Naive B cell (primary cell): ENCODE results near the gene TEAD3. TPM values are rescaled to one million over a fixed set of nuclear protein-coding genes. Genes with fewer than 3 reads are reported as not detected.
"Not testable (repeated sequence)": the region's sequence is repeated elsewhere in the genome, so short reads cannot be mapped to it uniquely, and the experiment has no call there.

Experiments used
- ATAC-seq, 2 donors: fragments of 150-1000 bp; cut with Tn5 transposase; 2 replicates each; pipeline ENCODE4 v1.10.0; 2021; ENCODE audit warnings: low read depth in 2 of 2, mild to moderate bottlenecking in 2 of 2, moderate library complexity in 2 of 2
- DNase-seq: peaks from one replicate; pipeline ENCODE4 v3.0.0; 2022
- H3K27ac Mint-ChIP-seq, 6 donors: one replicate each; pipeline ENCODE4 v1.8.0; 2020 to 2022; ENCODE audit warnings: mild to moderate bottlenecking in 6 of 6, mixed read lengths in 6 of 6, moderate library complexity in 5 of 6, inconsistent platforms in 2 of 6
- H3K27me3 Mint-ChIP-seq, 3 donors: one replicate each; pipeline ENCODE4 v1.8.0; 2021 to 2022; ENCODE audit warnings: mixed read lengths in 3 of 3, mild to moderate bottlenecking in 1 of 3
- H3K36me3 Mint-ChIP-seq, 2 donors: one replicate each; pipeline ENCODE4 v1.8.0; 2020 to 2022; ENCODE audit warnings: mixed read lengths in 2 of 2, inconsistent platforms in 1 of 2, mild to moderate bottlenecking in 1 of 2
- H3K4me1 Mint-ChIP-seq, 3 donors: one replicate each; pipeline ENCODE4 v1.8.0; 2020 to 2022; ENCODE audit warnings: mixed read lengths in 3 of 3, inconsistent platforms in 1 of 3, mild to moderate bottlenecking in 1 of 3, moderate library complexity in 1 of 3
- H3K4me3 Mint-ChIP-seq, 8 donors: one replicate each; pipeline ENCODE4 v1.8.0; 2020 to 2022; ENCODE audit warnings: mild to moderate bottlenecking in 8 of 8, mixed read lengths in 8 of 8, moderate library complexity in 8 of 8, inconsistent platforms in 2 of 8
- H3K9me3 Mint-ChIP-seq, 7 donors: one replicate each; pipeline ENCODE4 v1.8.0; 2020 to 2022; ENCODE audit warnings: mixed read lengths in 7 of 7, mild to moderate bottlenecking in 5 of 7, inconsistent platforms in 2 of 7, moderate library complexity in 1 of 7
- polyA plus RNA-seq, 6 donors: library from polyadenylated mRNA; unstranded; fragments of 300-500 nt; fragmentation: Illumina TruSeq; gene quantifications; one replicate each; pipeline ENCODE4 v1.2.3, GENCODE V29; 2021; ENCODE audit warnings: low read depth in 6 of 6

The TEAD3 gene
- polyA plus RNA-seq, 6 donors from 2014 or later, result 0.14 to 0.47 (median 0.45) TPM; not detected in 3

DNA sequence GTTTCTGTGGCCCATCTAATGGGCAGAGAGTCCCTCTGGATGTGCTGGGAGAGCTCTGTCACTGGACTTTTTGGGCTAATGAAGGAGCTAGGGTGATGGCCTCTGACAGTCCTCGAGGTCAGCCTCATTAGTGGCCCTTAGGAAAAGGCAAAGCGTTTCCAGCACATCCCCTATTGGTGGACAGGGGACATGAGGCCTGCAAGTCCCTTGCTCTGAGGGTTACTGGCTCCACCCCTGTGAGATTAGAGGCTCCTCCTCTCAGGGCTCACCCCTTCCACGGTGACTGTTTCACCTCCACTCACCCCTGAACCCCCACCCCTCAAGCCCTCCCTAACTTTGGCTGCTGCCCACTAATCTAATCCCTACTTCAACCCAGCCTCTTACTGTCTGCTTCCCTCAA, 57.6 kb downstream of the TEAD3 start:
- no peaks in the 10 kb centered on the region for H3K9me3 Mint-ChIP-seq
- H3K27ac Mint-ChIP-seq, result peak overlapping the region in 1 of 6 donors; percentile 9
- ATAC-seq (no peak), DNase-seq (no peak)
- no peaks in the 10 kb centered on the region for H3K4me1 Mint-ChIP-seq
- H3K27me3 Mint-ChIP-seq, result no peaks in the 10 kb centered on the region
- H3K36me3 Mint-ChIP-seq, result no peaks in the 10 kb centered on the region
- no peak overlapping the region for H3K4me3 Mint-ChIP-seq

DNA sequence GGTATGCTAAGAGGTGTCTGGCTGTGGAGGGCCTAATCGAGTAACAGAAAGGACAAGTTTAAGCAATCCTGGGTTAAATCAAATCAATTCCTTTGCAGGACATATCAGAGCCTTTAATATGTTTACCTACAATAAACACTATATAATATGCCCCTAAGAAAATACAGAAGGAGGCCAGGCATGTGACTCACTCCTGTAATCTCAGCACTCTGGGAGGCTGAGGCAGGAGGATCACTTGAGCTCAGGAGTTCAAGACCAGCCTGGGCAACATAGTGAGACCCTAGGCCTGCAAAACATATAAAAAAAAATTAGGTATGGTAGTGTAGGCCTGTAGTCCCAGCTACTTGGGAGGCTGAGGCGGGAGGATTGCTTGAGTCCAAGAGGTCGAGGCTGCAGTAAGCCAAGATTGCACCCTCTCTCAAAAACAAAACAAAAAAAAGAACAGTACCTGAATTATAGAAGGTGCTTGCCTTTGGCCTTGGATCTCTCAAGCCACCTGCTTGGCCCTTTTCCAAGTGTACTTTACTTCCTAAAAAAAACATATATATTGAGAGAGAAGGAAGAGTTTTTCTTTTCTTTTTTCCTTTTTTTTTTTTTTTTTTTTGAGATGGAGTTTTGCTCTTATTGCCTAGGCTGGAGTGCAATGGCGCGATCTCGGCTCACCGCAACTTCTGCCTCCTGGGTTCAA, 58.4 kb downstream of the TEAD3 start:
- not testable (repeated sequence) for DNase-seq, ATAC-seq, H3K4me3 Mint-ChIP-seq, H3K36me3 Mint-ChIP-seq, H3K27me3 Mint-ChIP-seq, H3K4me1 Mint-ChIP-seq, H3K9me3 Mint-ChIP-seq
- H3K27ac Mint-ChIP-seq, result peak overlapping the region in 1 of 6 donors; percentile 10

DNA sequence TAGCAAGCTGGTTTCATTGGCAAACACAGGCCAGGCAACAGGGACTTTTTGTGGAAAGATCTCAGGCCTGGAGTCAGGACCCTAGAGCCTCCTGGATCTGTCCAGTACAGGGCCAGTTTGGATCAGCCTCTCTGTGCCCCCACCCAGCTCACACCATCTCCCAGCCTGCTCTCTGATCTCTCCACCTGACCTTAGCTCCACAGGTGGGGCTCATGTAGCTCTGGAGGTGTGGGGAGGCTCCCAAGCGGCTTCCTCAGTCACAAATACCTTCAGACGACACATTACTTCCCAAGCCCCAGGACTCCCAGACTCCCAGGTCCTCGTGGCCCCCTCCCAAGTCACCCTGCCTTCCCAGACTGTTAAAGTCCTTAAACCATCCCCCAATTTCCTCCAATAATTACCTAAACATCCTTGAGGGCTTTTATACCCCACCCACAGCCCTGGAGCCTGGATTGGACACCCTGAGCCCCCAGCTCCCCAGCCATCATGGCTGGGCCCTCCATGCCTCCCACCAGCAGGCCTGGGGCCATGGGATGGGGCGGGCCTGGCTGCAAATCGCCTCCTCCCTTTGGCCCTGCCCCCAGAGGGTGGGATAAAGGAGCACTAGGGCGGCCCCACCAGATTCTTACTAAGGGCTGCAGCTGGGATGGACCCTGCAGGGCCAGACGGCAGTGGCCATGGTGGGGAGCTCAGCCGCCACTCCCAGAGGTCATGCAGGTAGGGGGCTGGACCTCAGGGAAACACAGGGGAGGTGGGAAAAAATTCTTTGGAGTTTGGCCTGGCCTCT, 60.6 kb downstream of the TEAD3 start:
- Mint-ChIP-seq H3K27ac (peak overlapping the region in 2 of 6 donors; percentile 72 to 88), H3K27me3 (no peaks in the 10 kb centered on the region), H3K36me3 (no peaks in the 10 kb centered on the region), H3K4me1 (no peaks in the 10 kb centered on the region), H3K9me3 (peaks cover 0 to 2% (median 0%) of the 10 kb centered on the region in 7 donors), H3K4me3 (no peak overlapping the region)
- no peak for DNase-seq
- ATAC-seq, result no peak

DNA sequence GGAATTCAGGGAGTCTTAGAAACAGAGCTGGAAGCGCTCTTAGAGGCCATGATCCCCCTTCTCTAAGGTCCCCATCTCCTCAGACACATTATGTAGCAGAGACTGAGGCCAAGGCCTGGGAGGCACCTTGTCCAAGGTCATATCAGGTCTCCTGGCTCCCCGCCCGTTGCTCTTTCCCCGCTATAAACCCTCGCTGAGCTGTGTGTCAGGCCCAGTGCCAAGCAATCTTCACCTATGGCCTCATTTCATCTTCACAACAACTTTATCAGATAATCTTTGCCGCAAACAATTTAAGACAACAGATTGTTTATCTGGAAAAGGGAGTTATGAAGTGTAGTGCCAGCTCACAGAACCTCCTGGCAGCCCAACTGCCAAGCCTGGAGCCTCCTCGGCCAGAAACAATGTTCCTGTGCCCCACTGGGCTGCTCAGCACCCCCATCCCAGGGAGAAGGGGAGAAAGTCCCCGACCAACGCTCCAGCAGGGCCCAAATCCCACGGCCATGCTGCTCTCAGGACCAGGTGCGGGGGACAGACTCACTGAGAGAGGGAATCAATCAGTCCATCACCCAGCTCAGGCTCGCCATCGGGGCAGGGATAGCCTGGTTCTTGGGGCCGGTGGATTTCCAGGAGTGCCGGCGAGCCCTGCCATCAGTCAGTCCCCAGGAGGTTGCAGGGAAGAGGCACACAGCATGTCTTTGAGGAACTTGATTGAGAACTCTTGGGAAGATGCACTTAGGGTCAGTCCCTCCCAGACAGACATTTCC, 61.6 kb downstream of the TEAD3 start:
- no peak for ATAC-seq
- Mint-ChIP-seq H3K4me3 (no peak overlapping the region), H3K27ac (peak overlapping the region in 1 of 6 donors; percentile 10)

DNA sequence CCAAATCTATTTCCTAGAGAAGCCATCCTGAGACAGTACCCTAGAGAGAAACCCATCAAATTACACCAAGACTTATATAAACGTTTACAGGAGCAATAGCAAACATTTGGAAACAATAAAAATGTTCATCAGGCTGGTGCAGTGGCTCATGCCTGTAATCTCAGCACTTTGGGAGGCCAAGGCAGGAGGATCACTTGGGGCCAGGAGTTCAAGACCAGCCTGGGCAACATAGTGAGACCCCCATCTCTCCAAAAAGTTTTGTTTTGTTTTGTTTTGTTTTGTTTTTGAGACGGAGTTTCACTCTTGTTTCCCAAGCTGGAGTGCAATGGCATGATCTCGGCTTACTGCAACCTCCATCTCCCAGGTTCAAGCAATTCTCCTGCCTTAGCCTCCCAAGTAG, 64.2 kb downstream of the TEAD3 start:
- H3K27ac Mint-ChIP-seq, result not testable (repeated sequence)

More for the DNA sequence above, 61.6 kb downstream of the TEAD3 start:
- Mint-ChIP-seq H3K36me3 (no peaks in the 10 kb centered on the region), H3K27me3 (no peaks in the 10 kb centered on the region), H3K4me1 (no peaks in the 10 kb centered on the region), H3K9me3 (peaks cover 0 to 3% (median 2%) of the 10 kb centered on the region in 7 donors)
- DNase-seq, result no peak

DNA sequence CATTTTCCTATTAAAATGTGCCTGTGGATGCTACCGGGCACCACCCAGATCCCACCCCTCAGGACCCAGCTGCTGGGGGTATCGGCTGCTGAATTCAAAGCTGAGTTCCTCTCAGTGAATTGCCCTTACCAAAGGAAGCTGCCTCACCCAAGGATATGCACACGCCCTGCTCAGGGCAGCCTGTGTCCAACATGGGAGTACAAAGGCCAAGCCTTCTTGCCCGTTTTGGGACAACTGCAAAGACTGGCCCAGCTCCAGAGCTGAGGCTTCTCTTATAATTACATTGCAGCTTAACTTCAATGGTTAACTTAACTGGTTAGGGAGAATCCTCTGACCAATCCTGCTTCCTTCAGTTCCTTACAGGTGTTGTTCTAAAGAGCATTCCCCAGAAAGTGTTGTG, 64.6 kb downstream of the TEAD3 start:
- H3K27me3 Mint-ChIP-seq, result no peaks in the 10 kb centered on the region
- H3K36me3 Mint-ChIP-seq, result peaks cover 7 to 13% of the 10 kb centered on the region in 2 donors
- H3K27ac Mint-ChIP-seq, result peak overlapping the region in 1 of 6 donors; percentile 54
- ATAC-seq, result no peak
- peaks cover 0 to 24% (median 17%) of the 10 kb centered on the region in 7 donors for H3K9me3 Mint-ChIP-seq
- no peaks in the 10 kb centered on the region for H3K4me1 Mint-ChIP-seq
- no peak overlapping the region for H3K4me3 Mint-ChIP-seq
- no peak for DNase-seq

More for the DNA sequence above, 64.2 kb downstream of the TEAD3 start:
- peaks cover 0 to 24% (median 17%) of the 10 kb centered on the region in 7 donors for H3K9me3 Mint-ChIP-seq
- H3K4me1 Mint-ChIP-seq, H3K27me3 Mint-ChIP-seq, H3K4me3 Mint-ChIP-seq, ATAC-seq, DNase-seq: not testable (repeated sequence)
- H3K36me3 Mint-ChIP-seq, result peaks cover 7 to 12% of the 10 kb centered on the region in 2 donors

DNA sequence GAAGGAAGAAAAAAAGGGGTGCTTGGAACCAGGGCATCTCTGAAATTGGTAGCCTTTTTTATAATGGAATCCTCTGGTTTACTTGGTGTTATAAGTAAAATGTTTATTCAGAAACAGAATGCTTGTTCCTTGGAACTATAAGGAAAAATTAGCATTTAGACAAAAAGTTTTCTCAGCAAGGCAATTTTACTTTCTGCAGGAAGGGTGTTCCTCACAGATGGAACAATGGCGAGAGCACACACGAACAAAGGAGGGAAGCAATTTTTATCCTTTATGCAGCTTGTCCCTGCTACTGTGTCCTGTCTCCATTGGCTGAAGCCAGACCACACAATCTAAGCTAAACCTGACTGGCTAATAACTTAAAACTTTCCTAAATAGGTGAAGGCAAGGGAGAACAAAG, 67.4 kb downstream of the TEAD3 start:
- Mint-ChIP-seq H3K9me3 (peaks cover 0 to 24% (median 17%) of the 10 kb centered on the region in 7 donors), H3K27ac (no peak overlapping the region), H3K4me1 (peaks cover 11 to 18% (median 12%) of the 10 kb centered on the region in 3 donors), H3K27me3 (no peaks in the 10 kb centered on the region), H3K36me3 (peaks cover 7 to 25% of the 10 kb centered on the region in 2 donors), H3K4me3 (no peak overlapping the region)
- ATAC-seq (no peak), DNase-seq (no peak)

DNA sequence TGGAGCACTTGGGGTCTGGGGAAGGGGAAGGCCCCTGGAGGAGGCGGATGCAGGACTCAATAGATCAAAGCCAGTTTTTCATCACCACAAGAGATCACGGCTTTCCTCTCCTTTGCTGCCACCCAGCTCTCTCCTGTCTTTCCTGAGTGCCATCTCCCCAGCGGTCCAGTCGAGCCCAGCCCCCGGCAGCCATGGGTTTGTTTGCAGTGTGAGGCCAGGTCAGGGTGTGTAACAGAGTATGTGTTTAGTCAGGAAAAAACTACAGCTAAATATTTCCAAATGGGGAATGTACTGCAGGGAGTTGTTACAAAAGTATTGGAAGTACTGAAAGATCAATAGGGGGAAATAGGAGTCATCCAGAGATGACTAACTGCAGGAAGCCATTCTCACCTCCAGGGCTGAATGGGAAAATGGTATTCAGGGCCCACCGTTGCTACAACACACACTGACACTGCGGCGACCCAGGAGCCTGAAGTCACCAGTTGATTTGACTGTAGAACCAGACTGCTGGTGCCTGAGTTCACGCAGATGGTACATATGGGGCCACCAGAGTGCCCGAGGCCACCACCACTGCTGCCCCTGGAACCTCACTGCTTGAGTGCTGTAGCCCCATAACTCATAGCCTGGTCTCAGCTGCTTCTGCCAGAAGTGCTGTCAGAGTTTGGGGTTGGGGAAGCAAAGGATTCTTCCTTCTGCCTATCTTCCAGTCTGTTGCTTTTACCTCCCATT, 68.3 kb downstream of the TEAD3 start:
- Mint-ChIP-seq H3K36me3 (peaks cover 7 to 25% of the 10 kb centered on the region in 2 donors), H3K4me3 (no peak overlapping the region), H3K9me3 (peaks cover 0 to 24% (median 17%) of the 10 kb centered on the region in 7 donors), H3K4me1 (peaks cover 11 to 18% (median 12%) of the 10 kb centered on the region in 3 donors), H3K27me3 (no peaks in the 10 kb centered on the region), H3K27ac (peak overlapping the region in 1 of 6 donors; percentile 18)
- no peak for ATAC-seq
- DNase-seq, result no peak

DNA sequence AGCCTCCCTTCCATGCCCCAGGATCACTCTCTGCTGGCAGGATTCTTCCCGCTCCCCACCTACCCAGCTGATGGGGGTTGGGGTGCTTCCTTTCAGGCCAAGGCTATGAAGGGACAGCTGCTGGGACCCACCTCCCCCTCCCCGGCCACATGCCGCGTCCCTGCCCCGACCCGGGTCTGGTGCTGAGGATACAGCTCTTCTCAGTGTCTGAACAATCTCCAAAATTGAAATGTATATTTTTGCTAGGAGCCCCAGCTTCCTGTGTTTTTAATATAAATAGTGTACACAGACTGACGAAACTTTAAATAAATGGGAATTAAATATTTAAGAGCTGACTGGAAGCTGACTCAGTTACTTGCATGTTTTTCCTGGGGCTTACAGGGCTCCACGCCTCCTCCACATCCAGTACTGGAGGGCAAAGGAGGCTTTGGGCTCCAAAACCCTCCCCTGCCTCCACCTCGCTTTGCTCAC, 69.0 kb downstream of the TEAD3 start:
- peaks cover 7 to 25% of the 10 kb centered on the region in 2 donors for H3K36me3 Mint-ChIP-seq
- peaks cover 11 to 18% (median 12%) of the 10 kb centered on the region in 3 donors for H3K4me1 Mint-ChIP-seq
- no peak overlapping the region for H3K4me3 Mint-ChIP-seq
- ATAC-seq (no peak), DNase-seq (no peak)
- peaks cover 0 to 24% (median 17%) of the 10 kb centered on the region in 7 donors for H3K9me3 Mint-ChIP-seq
- no peaks in the 10 kb centered on the region for H3K27me3 Mint-ChIP-seq
- H3K27ac Mint-ChIP-seq, result no peak overlapping the region

DNA sequence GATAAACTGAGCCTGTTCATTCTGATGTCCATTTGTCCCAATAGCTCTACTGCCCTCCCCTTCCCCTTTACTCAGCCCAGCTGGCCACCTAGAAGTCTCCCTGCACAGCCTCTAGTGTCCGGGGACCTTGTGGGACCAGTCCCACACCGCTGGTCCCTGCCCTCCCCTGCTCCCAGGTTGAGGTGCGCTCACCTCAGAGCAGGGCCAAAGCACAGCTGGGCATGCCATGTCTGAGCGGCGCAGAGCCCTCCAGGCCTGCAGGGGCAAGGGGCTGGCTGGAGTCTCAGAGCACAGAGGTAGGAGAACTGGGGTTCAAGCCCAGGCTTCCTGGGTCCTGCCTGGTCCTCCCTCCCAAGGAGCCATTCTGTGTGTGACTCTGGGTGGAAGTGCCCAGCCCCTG, 69.4 kb downstream of the TEAD3 start:
- Mint-ChIP-seq H3K4me1 (peaks cover 11 to 18% (median 12%) of the 10 kb centered on the region in 3 donors), H3K27ac (no peak overlapping the region), H3K27me3 (no peaks in the 10 kb centered on the region), H3K4me3 (no peak overlapping the region), H3K36me3 (peaks cover 7 to 25% of the 10 kb centered on the region in 2 donors), H3K9me3 (peaks cover 0 to 24% (median 17%) of the 10 kb centered on the region in 7 donors)
- no peak for ATAC-seq
- DNase-seq, result no peak

DNA sequence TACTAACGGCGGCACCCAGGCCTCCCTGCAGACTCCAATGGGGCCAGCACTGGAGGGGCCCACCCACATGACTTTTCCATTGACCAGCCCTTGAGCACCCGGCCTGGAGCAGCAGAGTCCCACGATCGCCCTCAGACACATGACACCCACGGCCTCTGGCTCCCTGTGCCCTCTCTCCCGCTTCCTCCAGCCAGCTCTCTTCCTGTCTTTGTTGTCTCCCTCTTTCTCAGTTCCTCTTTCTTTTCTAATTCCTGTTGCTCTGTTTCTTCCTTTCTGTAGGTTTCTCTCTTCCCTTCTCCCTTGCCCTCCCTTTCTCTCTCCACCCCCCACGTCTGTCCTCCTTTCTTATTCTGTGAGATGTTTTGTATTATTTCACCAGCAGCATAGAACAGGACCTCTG, 70.8 kb downstream of the TEAD3 start:
- H3K27me3 Mint-ChIP-seq, result no peaks in the 10 kb centered on the region
- H3K36me3 Mint-ChIP-seq, result peaks cover 12 to 32% of the 10 kb centered on the region in 2 donors
- peaks cover 11 to 18% (median 12%) of the 10 kb centered on the region in 3 donors for H3K4me1 Mint-ChIP-seq
- no peak for ATAC-seq
- H3K9me3 Mint-ChIP-seq, result peaks cover 0 to 24% (median 17%) of the 10 kb centered on the region in 7 donors
- peak overlapping the region in 5 of 6 donors; percentile 9 to 96 (median 83) for H3K27ac Mint-ChIP-seq
- DNase-seq, result no peak
- H3K4me3 Mint-ChIP-seq, result no peak overlapping the region

DNA sequence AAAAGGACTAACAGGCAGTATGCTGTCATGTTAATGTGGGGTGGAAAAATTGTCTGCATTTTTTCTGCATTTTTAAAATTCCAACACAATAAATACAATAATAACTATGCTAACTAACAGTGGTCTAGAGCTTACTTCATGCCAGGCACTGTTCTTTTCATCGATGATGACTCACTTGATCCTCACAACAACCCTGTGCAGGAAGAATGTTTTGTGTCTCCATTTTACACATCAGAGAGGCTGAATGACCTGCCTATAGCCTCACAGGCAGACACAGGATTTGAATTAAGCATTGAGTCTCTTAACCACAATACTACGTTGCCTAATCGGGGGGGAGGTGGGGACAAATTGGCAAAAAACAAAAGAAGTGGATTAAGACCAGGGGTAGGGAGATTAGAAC, 71.6 kb downstream of the TEAD3 start:
- Mint-ChIP-seq H3K27ac (peak overlapping the region in 2 of 6 donors; percentile 72 to 84), H3K36me3 (peaks cover 12 to 32% of the 10 kb centered on the region in 2 donors), H3K4me3 (peak overlapping the region in 1 of 8 donors; percentile 6), H3K9me3 (peaks cover 0 to 21% (median 15%) of the 10 kb centered on the region in 7 donors), H3K4me1 (peaks cover 11 to 21% (median 12%) of the 10 kb centered on the region in 3 donors), H3K27me3 (no peaks in the 10 kb centered on the region)
- ATAC-seq, result no peak
- no peak for DNase-seq
